ENCODE measurements around the gene GCC2.

The GCC2 gene

GRCh38 chr2:108418416-108418815 is 30.6 kb upstream of the GCC2 start:
- Histone ChIP-seq H3K9me2 (replicated peaks; ENCODE audit: low read depth, low read length) (no peaks in the 10 kb centered on the region), H3K4me3 (ENCODE audit: low read length, poor library complexity, severe bottlenecking) (no peak overlapping the region), H2AFZ (ENCODE audit: low read length) (no peak overlapping the region), H3K9me3 (ENCODE audit: insufficient read depth, low read depth, low read length) (no peaks in the 10 kb centered on the region), H3K79me2 (ENCODE audit: insufficient read depth, low read length) (no peaks in the 10 kb centered on the region), H3K27me3 (ENCODE audit: insufficient read depth, low read length, poor library complexity, severe bottlenecking) (no peaks in the 10 kb centered on the region), H3K4me1 (ENCODE audit: insufficient read depth, low read length, poor library complexity, severe bottlenecking) (no peaks in the 10 kb centered on the region), H3F3A (ENCODE audit: low read depth) (no peaks in the 10 kb centered on the region), H3K9ac (ENCODE audit: low read depth, low read length, poor library complexity, severe bottlenecking) (no peak overlapping the region), H3K4me2 (ENCODE audit: low read depth, low read length, poor library complexity, severe bottlenecking) (no peak overlapping the region), H4K20me1 (ENCODE audit: insufficient read depth, low read length, poor library complexity, severe bottlenecking) (no peaks in the 10 kb centered on the region), H3K36me3 (ENCODE audit: insufficient read depth, low read length) (no peaks in the 10 kb centered on the region)
- TF ChIP-seq, protein P1, sequence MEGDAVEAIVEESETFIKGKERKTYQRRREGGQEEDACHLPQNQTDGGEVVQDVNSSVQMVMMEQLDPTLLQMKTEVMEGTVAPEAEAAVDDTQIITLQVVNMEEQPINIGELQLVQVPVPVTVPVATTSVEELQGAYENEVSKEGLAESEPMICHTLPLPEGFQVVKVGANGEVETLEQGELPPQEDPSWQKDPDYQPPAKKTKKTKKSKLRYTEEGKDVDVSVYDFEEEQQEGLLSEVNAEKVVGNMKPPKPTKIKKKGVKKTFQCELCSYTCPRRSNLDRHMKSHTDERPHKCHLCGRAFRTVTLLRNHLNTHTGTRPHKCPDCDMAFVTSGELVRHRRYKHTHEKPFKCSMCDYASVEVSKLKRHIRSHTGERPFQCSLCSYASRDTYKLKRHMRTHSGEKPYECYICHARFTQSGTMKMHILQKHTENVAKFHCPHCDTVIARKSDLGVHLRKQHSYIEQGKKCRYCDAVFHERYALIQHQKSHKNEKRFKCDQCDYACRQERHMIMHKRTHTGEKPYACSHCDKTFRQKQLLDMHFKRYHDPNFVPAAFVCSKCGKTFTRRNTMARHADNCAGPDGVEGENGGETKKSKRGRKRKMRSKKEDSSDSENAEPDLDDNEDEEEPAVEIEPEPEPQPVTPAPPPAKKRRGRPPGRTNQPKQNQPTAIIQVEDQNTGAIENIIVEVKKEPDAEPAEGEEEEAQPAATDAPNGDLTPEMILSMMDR (conservative IDR thresholded peaks at IDR 0.05; ENCODE audit: low read length), result no peak
- no peak for TF ChIP-seq EZH2phosphoT487 (IDR thresholded peaks at IDR 0.05; ENCODE audit: borderline replicate concordance)

- Histone ChIP-seq H3F3A (ENCODE audit: low read depth) (no peaks in the 10 kb centered on the region), H3K9me3 (ENCODE audit: insufficient read depth, low read depth, low read length) (no peaks in the 10 kb centered on the region)
Observed at GRCh38 chr2:108423067-108423466, 25.9 kb upstream of the GCC2 start.

DNA sequence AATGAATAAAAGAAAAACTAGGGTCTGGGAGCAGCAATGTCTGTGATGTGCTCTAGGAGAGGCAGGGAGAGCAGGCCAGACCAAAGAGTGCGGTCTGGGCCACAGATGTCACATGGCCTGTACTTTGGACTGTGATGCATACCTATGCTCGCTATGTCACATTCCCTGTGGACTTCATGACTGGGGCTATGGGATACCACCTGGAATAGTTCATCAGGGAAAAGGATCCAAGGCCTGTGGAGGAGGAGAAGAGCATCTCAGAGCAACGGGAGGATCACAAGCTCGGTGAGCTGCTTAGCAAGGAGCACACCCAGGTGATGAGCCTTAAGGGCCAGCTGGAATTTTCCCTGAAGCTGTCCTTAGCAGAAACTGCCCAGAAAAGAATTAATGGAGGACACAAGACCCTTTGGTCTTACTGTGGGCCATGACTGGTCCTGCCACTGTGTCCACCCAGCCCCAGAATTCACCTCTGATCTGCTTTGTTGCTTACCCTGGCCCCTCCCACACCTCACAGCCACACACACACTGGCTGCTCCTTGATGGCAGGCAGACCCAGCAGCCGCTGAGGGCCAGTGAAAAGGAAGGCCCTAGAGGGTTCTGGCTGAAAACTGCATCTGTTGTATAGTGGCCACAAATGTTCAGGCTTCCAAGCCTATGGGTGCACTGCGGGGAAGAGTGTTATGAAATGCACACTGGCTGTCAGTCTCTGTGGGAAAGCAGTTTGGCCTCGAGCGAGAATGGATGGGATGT is 25.3 kb upstream of the GCC2 start:
- H3K27me3 ChIP-seq (ENCODE audit: insufficient read depth, low read length, poor library complexity, severe bottlenecking), result no peaks in the 10 kb centered on the region
- no peaks in the 10 kb centered on the region for H4K20me1 ChIP-seq (ENCODE audit: insufficient read depth, low read length, poor library complexity, severe bottlenecking)
- H3K36me3 ChIP-seq (ENCODE audit: insufficient read depth, low read length), result no peaks in the 10 kb centered on the region
- no peaks in the 10 kb centered on the region for H3K4me1 ChIP-seq (ENCODE audit: insufficient read depth, low read length, poor library complexity, severe bottlenecking)
- TF ChIP-seq, protein P1 (conservative IDR thresholded peaks at IDR 0.05; ENCODE audit: low read length), result no peak
- TF ChIP-seq EZH2phosphoT487 (IDR thresholded peaks at IDR 0.05; ENCODE audit: borderline replicate concordance), result no peak
- H3K9me2 ChIP-seq (replicated peaks; ENCODE audit: low read depth, low read length), result no peaks in the 10 kb centered on the region
- H3K4me3 ChIP-seq (ENCODE audit: low read length, poor library complexity, severe bottlenecking), result no peak overlapping the region
- no peak overlapping the region for H3K9ac ChIP-seq (ENCODE audit: low read depth, low read length, poor library complexity, severe bottlenecking)
- H3K4me2 ChIP-seq (ENCODE audit: low read depth, low read length, poor library complexity, severe bottlenecking), result no peak overlapping the region
- no peaks in the 10 kb centered on the region for H3K9me3 ChIP-seq (ENCODE audit: insufficient read depth, low read depth, low read length)
- H2AFZ ChIP-seq (ENCODE audit: low read length), result no peak overlapping the region
- H3F3A ChIP-seq (ENCODE audit: low read depth), result no peaks in the 10 kb centered on the region
- H3K79me2 ChIP-seq (ENCODE audit: insufficient read depth, low read length), result no peaks in the 10 kb centered on the region

More at GRCh38 chr2:108423067-108423466, 25.9 kb upstream of the GCC2 start:
- H3K9me2 ChIP-seq (replicated peaks; ENCODE audit: low read depth, low read length), result no peaks in the 10 kb centered on the region
- H3K4me2 ChIP-seq (ENCODE audit: low read depth, low read length, poor library complexity, severe bottlenecking), result no peak overlapping the region
- no peak overlapping the region for H3K9ac ChIP-seq (ENCODE audit: low read depth, low read length, poor library complexity, severe bottlenecking)
- H3K36me3 ChIP-seq (ENCODE audit: insufficient read depth, low read length), result no peaks in the 10 kb centered on the region
- H2AFZ ChIP-seq (ENCODE audit: low read length), result no peak overlapping the region
- no peaks in the 10 kb centered on the region for H3K4me1 ChIP-seq (ENCODE audit: insufficient read depth, low read length, poor library complexity, severe bottlenecking)
- no peak for TF ChIP-seq EZH2phosphoT487 (IDR thresholded peaks at IDR 0.05; ENCODE audit: borderline replicate concordance)
- TF ChIP-seq, protein P1 (conservative IDR thresholded peaks at IDR 0.05; ENCODE audit: low read length), result no peak
- H3K27me3 ChIP-seq (ENCODE audit: insufficient read depth, low read length, poor library complexity, severe bottlenecking), result no peaks in the 10 kb centered on the region
- H4K20me1 ChIP-seq (ENCODE audit: insufficient read depth, low read length, poor library complexity, severe bottlenecking), result no peaks in the 10 kb centered on the region
- no peak overlapping the region for H3K4me3 ChIP-seq (ENCODE audit: low read length, poor library complexity, severe bottlenecking)
- no peaks in the 10 kb centered on the region for H3K79me2 ChIP-seq (ENCODE audit: insufficient read depth, low read length)

Measured in Loucy (cell line).